ENCODE measurements around the gene SLU7. TPM values are rescaled to one million over a fixed set of nuclear protein-coding genes. Genes with fewer than 3 reads are reported as not detected.

Gene SLU7
- 10 to 100 TPM; 26.6 to 90.0 (median 52.4) TPM for total RNA-seq

- peak; percentile 67 to 68 for TF ChIP-seq POLR2A (IDR thresholded peaks at IDR 0.05)
- TF ChIP-seq CTCF (IDR thresholded peaks at IDR 0.05) = no peak
- no peaks in the 10 kb centered on the region for H3K36me3 ChIP-seq
- H3K9me3 ChIP-seq = no peaks in the 10 kb centered on the region
- peak within 1 kb of the TSS; percentile 69 to 94 for H3K4me3 ChIP-seq
- intact Hi-C loops (cut with DNase I; ENCODE audit: low total_unique reads) = no loop called here
- DNase-seq = peak; percentile 96
- no peaks in the 10 kb centered on the region for H3K27me3 ChIP-seq
- peak within 1 kb of the TSS; percentile 84 to 90 for H3K27ac ChIP-seq
- peaks cover 0 to 6% of the 10 kb centered on the region in 2 donors for H3K4me1 ChIP-seq
Measured at GRCh38 chr5:160418561-160419457, at the start of gene SLU7. SLU7 (minus strand) TSS chr5:160419081; CDS start chr5:160415294, 3,787 bp downstream.

DNA sequence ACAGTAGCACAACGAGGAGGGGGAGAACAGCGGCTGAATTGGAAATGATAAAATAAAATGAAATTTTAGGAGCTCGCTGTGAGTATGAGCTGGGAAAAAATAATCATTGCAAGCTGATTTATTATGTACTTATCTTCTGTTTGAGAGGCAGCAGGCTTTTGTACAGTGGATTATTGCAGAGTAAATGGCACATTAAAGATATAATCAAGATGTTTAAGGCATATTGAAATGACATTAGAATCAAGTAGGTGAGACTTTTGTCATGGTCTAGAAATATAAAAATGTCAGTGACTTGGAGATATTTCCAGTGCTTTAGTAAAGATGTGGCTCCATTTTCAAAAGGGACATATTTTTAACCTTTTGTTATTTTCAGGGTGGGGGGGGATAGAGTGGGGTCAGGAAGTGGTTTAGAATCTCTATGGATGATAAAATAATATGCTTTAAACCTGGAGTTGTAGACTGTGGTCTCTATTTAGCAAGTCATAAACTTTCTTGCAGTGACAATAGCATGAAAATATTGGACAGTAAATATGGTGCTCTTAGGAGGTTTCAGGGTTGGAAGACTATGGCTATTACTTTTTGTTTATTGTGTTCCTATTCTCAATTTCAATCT, 49.6 kb upstream of the SLU7 start:
- no peak for TF ChIP-seq POLR2A (IDR thresholded peaks at IDR 0.05)
- TF ChIP-seq CTCF (IDR thresholded peaks at IDR 0.05) = no peak
- intact Hi-C loops (cut with DNase I; ENCODE audit: low total_unique reads) = no loop called here
- H3K27ac ChIP-seq = no peak overlapping the region

GRCh38 chr5:160467555-160468362, 48.9 kb upstream of the SLU7 start:
- Histone ChIP-seq H3K27me3 (no peaks in the 10 kb centered on the region), H3K4me3 (no peak overlapping the region), H3K36me3 (no peaks in the 10 kb centered on the region), H3K27ac (no peak overlapping the region), H3K9me3 (no peaks in the 10 kb centered on the region), H3K4me1 (no peaks in the 10 kb centered on the region)
- TF ChIP-seq CTCF (IDR thresholded peaks at IDR 0.05) (no peak), POLR2A (IDR thresholded peaks at IDR 0.05) (no peak)
- intact Hi-C loops (cut with DNase I; ENCODE audit: low total_unique reads) = no loop called here
- peak; percentile 21 to 25 for DNase-seq

More for the DNA sequence above, 49.6 kb upstream of the SLU7 start:
- no peak for DNase-seq
- no peak overlapping the region for H3K4me3 ChIP-seq
- no peaks in the 10 kb centered on the region for H3K27me3 ChIP-seq
- H3K9me3 ChIP-seq = no peaks in the 10 kb centered on the region
- H3K4me1 ChIP-seq = no peaks in the 10 kb centered on the region
- H3K36me3 ChIP-seq = no peaks in the 10 kb centered on the region

- Histone ChIP-seq H3K27ac (no peak overlapping the region), H3K4me1 (no peaks in the 10 kb centered on the region), H3K9me3 (no peaks in the 10 kb centered on the region), H3K36me3 (no peaks in the 10 kb centered on the region), H3K27me3 (no peaks in the 10 kb centered on the region), H3K4me3 (no peak overlapping the region)
- intact Hi-C loops (cut with DNase I; ENCODE audit: low total_unique reads) = no loop called here
- no peak for DNase-seq
- TF ChIP-seq POLR2A (IDR thresholded peaks at IDR 0.05) (no peak), CTCF (IDR thresholded peaks at IDR 0.05) (no peak)
Measured at GRCh38 chr5:160466889-160467554, 48.1 kb upstream of the SLU7 start.
